Activated CD8-positive, alpha-beta memory T cell treated with anti-CD3 and anti-CD28 coated beads, Interleukin-2, amount 50 U/mL, for 24 hours (primary cell): ENCODE measurements around the gene MRPS5.
A peak's percentile ranks its signal among the peaks of the same experiment; 100 is the strongest.
"Not testable (repeated sequence)": the region's sequence is repeated elsewhere in the genome, so short reads cannot be mapped to it uniquely, and the experiment has no call there.

Experiments used
- DNase-seq: peaks from one replicate; pipeline ENCODE4 v3.0.0-alpha.2; 2020; ENCODE audit errors: extremely low read depth

The MRPS5 gene

GRCh38 chr2:95121407-95122196 lies at the start of gene MRPS5:
Gene MRPS5 (minus strand): TSS chr2:95121808. CDS start chr2:95121791, 17 bp downstream.
- DNase-seq, result peak; percentile 63

- DNase-seq, result no peak
Measured at GRCh38 chr2:95166065-95166763, 44.6 kb upstream of the MRPS5 start.

GRCh38 chr2:95165371-95166064 lies 43.9 kb upstream of the MRPS5 start, which contains the start of gene ZNF2:
Gene ZNF2 (plus strand): TSS chr2:95165809. CDS start chr2:95176227, 10,418 bp downstream.
- peak; percentile 96 for DNase-seq

- no peak for DNase-seq
Measured at GRCh38 chr2:95165030-95165370, 43.4 kb upstream of the MRPS5 start.

- no peak for DNase-seq
Measured at GRCh38 chr2:95159690-95160449, 38.3 kb upstream of the MRPS5 start, which contains the start of gene ZNF514. Gene ZNF514 (minus strand): TSS chr2:95159848. CDS start chr2:95153253, 6,595 bp downstream.

GRCh38 chr2:95158891-95159619 lies 37.4 kb upstream of the MRPS5 start:
- no peak for DNase-seq

- DNase-seq, result no peak
Measured at GRCh38 chr2:95158441-95158840, 36.8 kb upstream of the MRPS5 start.

- no peak for DNase-seq
Measured at GRCh38 chr2:95149397-95149984, 27.9 kb upstream of the MRPS5 start.

- DNase-seq, result no peak
Measured at GRCh38 chr2:95143838-95144237, 22.2 kb upstream of the MRPS5 start.

GRCh38 chr2:95138702-95139101 lies 17.1 kb upstream of the MRPS5 start:
- DNase-seq, result no peak

GRCh38 chr2:95122197-95122551 lies 566 bp upstream of the MRPS5 start:
- no peak for DNase-seq

GRCh38 chr2:95121093-95121406 lies 558 bp downstream of the MRPS5 start:
- DNase-seq, result no peak

- peak; percentile 34 for DNase-seq
Measured at GRCh38 chr2:95115418-95115817, 6.2 kb downstream of the MRPS5 start.

- DNase-seq, result no peak
Measured at GRCh38 chr2:95113464-95113863, 8.1 kb downstream of the MRPS5 start.

GRCh38 chr2:95110395-95110794 lies 11.2 kb downstream of the MRPS5 start:
- DNase-seq, result no peak

- no peak for DNase-seq
Measured at GRCh38 chr2:95109260-95109659, 12.3 kb downstream of the MRPS5 start.

GRCh38 chr2:95106081-95106480 lies 15.5 kb downstream of the MRPS5 start:
- DNase-seq, result no peak

GRCh38 chr2:95104606-95105005 lies 17.0 kb downstream of the MRPS5 start:
- DNase-seq, result no peak

GRCh38 chr2:95099910-95100309 lies 21.7 kb downstream of the MRPS5 start:
- DNase-seq, result no peak

GRCh38 chr2:95098273-95098672 lies 23.3 kb downstream of the MRPS5 start:
- not testable (repeated sequence) for DNase-seq
